ENCODE results near the gene C1QTNF6.

The C1QTNF6 gene

GRCh38 chr22:37156686-37157435 is 31.2 kb downstream of the C1QTNF6 start:
- DNase-seq = no peak

- no peak for DNase-seq
These were observed 32.1 kb downstream of the C1QTNF6 start for GRCh38 chr22:37155971-37156370.

- DNase-seq = no peak
These were observed 32.9 kb downstream of the C1QTNF6 start for GRCh38 chr22:37154925-37155712.

- no peak for DNase-seq
These were observed 34.1 kb downstream of the C1QTNF6 start for GRCh38 chr22:37153901-37154300.

GRCh38 chr22:37151401-37151800 is 36.6 kb downstream of the C1QTNF6 start:
- no peak for DNase-seq

- no peak for DNase-seq
These were observed 37.3 kb downstream of the C1QTNF6 start for GRCh38 chr22:37150701-37151100.

GRCh38 chr22:37148742-37149665 is 39.0 kb downstream of the C1QTNF6 start:
- no peak for DNase-seq

GRCh38 chr22:37148031-37148651 is 39.9 kb downstream of the C1QTNF6 start:
- DNase-seq = no peak

- DNase-seq = no peak
These were observed 40.7 kb downstream of the C1QTNF6 start for GRCh38 chr22:37147186-37147990.

GRCh38 chr22:37146507-37147180 is 41.4 kb downstream of the C1QTNF6 start:
- DNase-seq = no peak

- DNase-seq = no peak
These were observed 42.0 kb downstream of the C1QTNF6 start for GRCh38 chr22:37146051-37146385.

GRCh38 chr22:37145180-37146050 is 42.6 kb downstream of the C1QTNF6 start:
- no peak for DNase-seq

- no peak for DNase-seq
These were observed 43.9 kb downstream of the C1QTNF6 start for GRCh38 chr22:37144180-37144554.

- DNase-seq = no peak
These were observed 46.1 kb downstream of the C1QTNF6 start for GRCh38 chr22:37141971-37142370.

GRCh38 chr22:37141476-37141875 is 46.6 kb downstream of the C1QTNF6 start:
- DNase-seq = no peak

- no peak for DNase-seq
These were observed 47.2 kb downstream of the C1QTNF6 start for GRCh38 chr22:37140686-37141323.

GRCh38 chr22:37139762-37140161 is 48.3 kb downstream of the C1QTNF6 start:
- DNase-seq = no peak

GRCh38 chr22:37138849-37139561 is 49.0 kb downstream of the C1QTNF6 start:
- no peak for DNase-seq

Measured in NCI-H1048 (cell line).